Lower leg skin (tissue), 4 donors: ENCODE data around the gene OASL. TPM values are rescaled to one million over a fixed set of nuclear protein-coding genes. Genes with fewer than 3 reads are reported as not detected.

Experiments used
- DNase-seq, 2 donors: peaks; one replicate each; pipeline ENCODE4 v3.0.0-alpha.2; 2019; ENCODE audit warnings: low spot score in 2 of 2
- H3K4me3 ChIP-seq: fragments of 200-600 bp; sonication (generic); 2 replicates; pipeline ENCODE4 v1.5.1; 2017; ENCODE audit warnings: mild to moderate bottlenecking, low read depth; ENCODE audit not compliant: poor library complexity, severe bottlenecking
- POLR2A ChIP-seq, 2 donors: fragments of 450-650 bp; IDR thresholded peaks; one replicate each; pipeline ENCODE4 v1.6.1; 2016 to 2017; ENCODE audit warnings: antibody characterized with exemption in 2 of 2, mild to moderate bottlenecking in 1 of 2, moderate library complexity in 1 of 2
- WGBS, 2 donors: methylation state at CpG; one replicate each; pipeline ENCODE4 v1.1.5; 2018; 5-methylcytosine and 5-hydroxymethylcytosine counted together
- intact Hi-C: fragments of 100-400 bp; cut with DNase I; formaldehyde crosslinking; loops from one replicate; pipeline ENCODE4 v1.15.0; 2023; ENCODE audit warnings: low total_unique reads
- total RNA-seq, 4 donors: library from RNA; depleted of rRNA; stranded (reverse); fragments of >200 nt; gene quantifications; one replicate each; pipeline ENCODE4 v1.1.0, GENCODE V29; 2016
- TF ChIP-seq, protein P1 (sequence below), 3 donors: fragments of 450-650 bp; IDR thresholded peaks; one replicate each; pipeline ENCODE4 v1.5.1; 2016; ENCODE audit warnings: antibody characterized with exemption in 3 of 3, mild to moderate bottlenecking in 3 of 3, moderate library complexity in 2 of 3

The OASL gene
- total RNA-seq, 4 donors from 2014 or later = 0.25 to 0.39 TPM; not detected in 2

DNA sequence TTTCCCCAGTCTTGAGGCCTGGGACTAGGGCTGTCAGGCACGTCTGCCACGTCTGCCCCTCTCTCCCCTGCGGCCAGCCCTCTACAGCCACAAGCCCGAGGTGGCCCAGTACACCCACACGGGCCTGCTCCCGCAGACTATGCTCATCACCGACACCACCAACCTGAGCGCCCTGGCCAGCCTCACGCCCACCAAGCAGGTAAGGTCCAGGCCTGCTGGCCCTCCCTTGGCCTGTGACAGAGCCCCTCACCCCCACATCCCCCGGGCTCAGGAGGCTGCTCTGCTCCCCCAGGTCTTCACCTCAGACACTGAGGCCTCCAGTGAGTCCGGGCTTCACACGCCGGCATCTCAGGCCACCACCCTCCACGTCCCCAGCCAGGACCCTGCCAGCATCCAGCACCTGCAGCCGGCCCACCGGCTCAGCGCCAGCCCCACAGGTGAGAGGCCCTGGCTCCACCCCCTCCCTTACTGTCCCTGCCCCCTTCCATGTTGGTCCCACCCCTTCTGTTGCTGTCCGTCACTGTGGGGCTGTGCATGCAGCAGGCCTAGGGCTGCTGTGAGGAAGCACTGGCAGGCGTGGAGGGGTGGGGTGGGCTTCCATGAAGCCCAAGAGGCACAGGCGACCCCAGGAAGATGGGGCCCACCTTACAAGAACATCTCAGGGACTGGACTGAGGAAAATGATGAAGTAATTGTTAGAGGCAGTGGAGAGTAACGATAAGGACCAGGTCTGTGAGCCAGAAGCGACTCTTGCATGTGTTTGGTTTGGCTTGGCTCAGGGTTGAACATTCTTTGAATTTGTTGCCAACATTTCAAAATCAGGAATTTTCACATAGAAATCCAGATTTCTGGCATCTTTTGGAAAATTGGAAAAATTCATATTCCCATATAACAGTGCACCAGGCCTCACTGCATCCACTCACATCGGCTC is 39.6 kb downstream of the OASL start:
- no peak for TF ChIP-seq POLR2A (IDR thresholded peaks at IDR 0.05)
- TF ChIP-seq, protein P1, sequence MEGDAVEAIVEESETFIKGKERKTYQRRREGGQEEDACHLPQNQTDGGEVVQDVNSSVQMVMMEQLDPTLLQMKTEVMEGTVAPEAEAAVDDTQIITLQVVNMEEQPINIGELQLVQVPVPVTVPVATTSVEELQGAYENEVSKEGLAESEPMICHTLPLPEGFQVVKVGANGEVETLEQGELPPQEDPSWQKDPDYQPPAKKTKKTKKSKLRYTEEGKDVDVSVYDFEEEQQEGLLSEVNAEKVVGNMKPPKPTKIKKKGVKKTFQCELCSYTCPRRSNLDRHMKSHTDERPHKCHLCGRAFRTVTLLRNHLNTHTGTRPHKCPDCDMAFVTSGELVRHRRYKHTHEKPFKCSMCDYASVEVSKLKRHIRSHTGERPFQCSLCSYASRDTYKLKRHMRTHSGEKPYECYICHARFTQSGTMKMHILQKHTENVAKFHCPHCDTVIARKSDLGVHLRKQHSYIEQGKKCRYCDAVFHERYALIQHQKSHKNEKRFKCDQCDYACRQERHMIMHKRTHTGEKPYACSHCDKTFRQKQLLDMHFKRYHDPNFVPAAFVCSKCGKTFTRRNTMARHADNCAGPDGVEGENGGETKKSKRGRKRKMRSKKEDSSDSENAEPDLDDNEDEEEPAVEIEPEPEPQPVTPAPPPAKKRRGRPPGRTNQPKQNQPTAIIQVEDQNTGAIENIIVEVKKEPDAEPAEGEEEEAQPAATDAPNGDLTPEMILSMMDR (IDR thresholded peaks at IDR 0.05) = no peak
- no peak overlapping the region for H3K4me3 ChIP-seq
- no peak for DNase-seq
- 55 to 59% methylated on average over 21 to 23 of the region's 23 CpGs for WGBS, 2 donors
- intact Hi-C loops = no loop called here

DNA sequence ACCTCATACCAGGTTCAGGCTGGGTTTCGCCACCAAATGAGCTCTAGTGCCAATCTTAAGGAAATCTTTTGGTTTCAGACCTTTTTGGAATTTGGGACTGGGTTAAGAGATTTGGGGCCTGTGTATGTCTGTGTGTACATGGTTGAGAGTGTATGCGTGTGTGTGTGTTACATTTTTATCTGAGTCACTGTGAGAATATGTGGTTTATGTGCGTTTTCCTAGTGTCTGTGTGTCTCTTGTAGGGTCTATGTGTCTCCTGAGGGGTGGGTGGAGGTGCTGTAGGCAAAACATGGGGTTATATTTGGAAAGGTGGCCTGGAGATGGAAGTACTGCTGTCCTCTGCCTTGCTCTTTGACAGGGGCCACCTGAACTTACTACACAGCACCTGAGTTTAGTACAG is 40.6 kb downstream of the OASL start:
- DNase-seq = no peak
- intact Hi-C loops = no loop called here
- H3K4me3 ChIP-seq = no peak overlapping the region
- 79 to 89% methylated on average over 3 of the region's 3 CpGs for WGBS, 2 donors
- TF ChIP-seq POLR2A (IDR thresholded peaks at IDR 0.05) = no peak
- TF ChIP-seq, protein P1 (IDR thresholded peaks at IDR 0.05) = no peak

DNA sequence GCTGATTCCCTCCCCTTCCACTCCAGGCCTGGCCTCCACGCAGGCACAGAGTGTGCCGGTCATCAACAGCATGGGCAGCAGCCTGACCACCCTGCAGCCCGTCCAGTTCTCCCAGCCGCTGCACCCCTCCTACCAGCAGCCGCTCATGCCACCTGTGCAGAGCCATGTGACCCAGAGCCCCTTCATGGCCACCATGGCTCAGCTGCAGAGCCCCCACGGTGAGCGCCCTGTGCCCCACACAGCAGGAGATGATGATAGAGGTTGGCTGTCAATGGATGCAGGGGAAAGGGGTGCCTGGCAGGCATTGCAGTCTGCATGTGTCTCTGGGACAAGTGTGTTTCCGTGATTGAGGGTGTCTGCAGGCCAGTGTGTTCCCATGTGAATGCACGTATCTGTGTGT is 41.6 kb downstream of the OASL start:
- WGBS, 2 donors = 80 to 88% methylated on average over 8 to 9 of the region's 9 CpGs
- no peak for DNase-seq
- no peak for TF ChIP-seq POLR2A (IDR thresholded peaks at IDR 0.05)
- TF ChIP-seq, protein P1 (IDR thresholded peaks at IDR 0.05) = no peak
- intact Hi-C loops = no loop called here
- H3K4me3 ChIP-seq = no peak overlapping the region

DNA sequence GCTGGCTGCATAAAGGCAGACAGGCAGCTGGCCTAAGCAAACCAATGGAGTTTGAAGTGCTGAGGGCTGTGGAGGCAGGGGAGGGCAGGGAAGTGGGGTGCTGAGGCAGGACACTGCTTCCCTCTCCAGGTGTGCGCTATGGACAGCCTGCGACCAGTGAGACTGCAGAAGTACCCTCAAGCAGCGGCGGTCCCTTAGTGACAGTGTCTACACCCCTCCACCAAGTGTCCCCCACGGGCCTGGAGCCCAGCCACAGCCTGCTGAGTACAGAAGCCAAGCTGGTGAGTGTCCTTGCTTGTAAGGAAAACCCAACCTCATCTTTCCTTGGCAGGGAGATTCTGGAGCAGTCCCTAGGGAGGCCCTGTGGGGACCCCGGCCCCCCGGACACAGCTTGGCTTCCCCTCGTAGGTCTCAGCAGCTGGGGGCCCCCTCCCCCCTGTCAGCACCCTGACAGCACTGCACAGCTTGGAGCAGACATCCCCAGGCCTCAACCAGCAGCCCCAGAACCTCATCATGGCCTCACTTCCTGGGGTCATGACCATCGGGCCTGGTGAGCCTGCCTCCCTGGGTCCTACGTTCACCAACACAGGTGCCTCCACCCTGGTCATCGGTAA is 42.8 kb downstream of the OASL start:
- 78 to 88% methylated on average over 11 of the region's 11 CpGs for WGBS, 2 donors
- TF ChIP-seq POLR2A (IDR thresholded peaks at IDR 0.05) = no peak
- TF ChIP-seq, protein P1 (IDR thresholded peaks at IDR 0.05) = no peak
- no peak for DNase-seq
- no peak overlapping the region for H3K4me3 ChIP-seq
- intact Hi-C loops = no loop called here

DNA sequence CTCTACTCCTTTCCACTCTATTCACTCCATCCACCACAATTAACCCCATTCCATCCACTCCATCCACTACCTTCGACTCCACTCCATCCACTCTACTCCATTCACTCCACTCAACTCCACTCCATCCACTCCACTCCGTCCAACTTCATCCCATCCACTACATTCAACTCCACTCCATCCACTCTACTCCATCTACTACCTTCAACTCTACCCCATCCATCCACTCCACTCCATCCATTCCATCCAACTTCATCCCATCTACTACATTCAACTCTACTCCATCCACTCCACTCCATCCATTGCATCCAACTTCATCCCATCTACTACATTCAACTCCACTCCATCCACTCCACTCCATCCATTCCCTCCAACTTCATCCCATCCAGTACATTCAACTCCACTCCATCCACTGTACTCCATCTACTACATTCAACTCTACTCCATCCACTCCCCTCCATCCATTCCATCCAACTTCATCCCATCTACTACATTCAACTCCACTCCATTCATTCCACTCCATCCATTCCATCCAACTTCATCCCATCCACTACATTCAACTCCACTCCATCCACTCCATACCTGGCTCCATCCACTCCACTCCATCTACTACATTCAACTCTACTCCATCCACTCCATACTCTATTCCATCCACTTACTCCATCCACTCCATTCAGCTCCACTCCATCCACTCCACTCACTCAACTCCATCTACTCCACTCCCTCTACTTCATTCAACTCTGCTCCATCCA is 44.3 kb downstream of the OASL start:
- intact Hi-C loops = no loop called here
- no peak overlapping the region for H3K4me3 ChIP-seq
- no peak for DNase-seq
- TF ChIP-seq, protein P1 (IDR thresholded peaks at IDR 0.05) = no peak
- no peak for TF ChIP-seq POLR2A (IDR thresholded peaks at IDR 0.05)
- 92 to 94% methylated on average over 2 of the region's 2 CpGs for WGBS, 2 donors
